HG03196 (cell line): Measurements from ENCODE around the gene ARL4D.
"Not testable (repeated sequence)": the region's sequence is repeated elsewhere in the genome, so short reads cannot be mapped to it uniquely, and the experiment has no call there.

Source experiments
- ATAC-seq: cut with Tn5 transposase; IDR thresholded peaks from one replicate; pipeline ENCODE4 v1.9.1; 2021; ENCODE audit not compliant: unreplicated experiment

Gene ARL4D

DNA sequence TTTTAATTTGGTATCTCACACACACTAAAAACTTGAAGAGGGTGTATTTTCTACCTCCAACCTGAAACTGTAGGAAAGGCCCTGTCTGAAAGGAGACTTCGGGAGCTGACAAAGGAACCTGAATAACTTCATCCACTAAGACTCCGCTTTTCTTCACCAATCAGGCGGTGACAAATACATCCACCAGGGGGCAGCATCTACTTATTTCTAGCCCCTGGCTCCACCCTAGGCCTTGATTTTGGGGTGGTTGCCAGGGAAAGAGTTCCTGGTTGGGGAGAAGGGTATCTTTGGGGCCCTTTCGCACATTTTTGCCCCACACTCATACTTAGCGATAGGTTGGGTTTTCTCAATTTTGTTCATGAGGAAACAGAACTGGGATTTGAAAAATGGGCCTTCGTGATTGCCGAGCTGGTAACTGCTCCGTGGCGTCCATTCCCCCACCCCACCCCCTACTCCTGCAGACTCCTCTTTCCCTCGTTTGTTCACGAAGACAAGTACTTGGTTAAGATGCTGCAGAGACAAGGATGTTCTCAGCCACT lies 4.8 kb upstream of the ARL4D start:
- ATAC-seq, result no peak

DNA sequence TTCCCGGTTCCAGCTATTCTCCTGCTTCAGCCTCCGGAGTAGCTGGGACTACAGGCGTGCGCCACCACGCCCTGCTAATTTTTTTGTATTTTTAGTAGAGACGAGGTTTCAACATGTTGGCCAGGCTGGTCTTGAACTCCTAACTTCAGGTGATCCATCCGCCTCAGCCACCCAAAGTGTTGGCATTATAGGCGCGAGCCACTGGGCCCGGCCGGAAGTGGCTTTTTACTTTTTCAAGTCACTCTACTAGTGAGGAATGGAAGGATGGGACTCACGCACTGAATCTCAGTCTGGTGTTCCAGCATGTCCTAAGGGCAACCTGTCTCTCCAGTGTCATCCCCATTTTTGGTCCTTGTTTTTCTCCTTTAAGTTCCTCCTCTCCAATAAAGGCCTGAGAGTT lies 4.1 kb upstream of the ARL4D start:
- ATAC-seq, result not testable (repeated sequence)

GRCh38 chr17:43395165-43395564 lies 3.6 kb upstream of the ARL4D start:
- no peak for ATAC-seq

DNA sequence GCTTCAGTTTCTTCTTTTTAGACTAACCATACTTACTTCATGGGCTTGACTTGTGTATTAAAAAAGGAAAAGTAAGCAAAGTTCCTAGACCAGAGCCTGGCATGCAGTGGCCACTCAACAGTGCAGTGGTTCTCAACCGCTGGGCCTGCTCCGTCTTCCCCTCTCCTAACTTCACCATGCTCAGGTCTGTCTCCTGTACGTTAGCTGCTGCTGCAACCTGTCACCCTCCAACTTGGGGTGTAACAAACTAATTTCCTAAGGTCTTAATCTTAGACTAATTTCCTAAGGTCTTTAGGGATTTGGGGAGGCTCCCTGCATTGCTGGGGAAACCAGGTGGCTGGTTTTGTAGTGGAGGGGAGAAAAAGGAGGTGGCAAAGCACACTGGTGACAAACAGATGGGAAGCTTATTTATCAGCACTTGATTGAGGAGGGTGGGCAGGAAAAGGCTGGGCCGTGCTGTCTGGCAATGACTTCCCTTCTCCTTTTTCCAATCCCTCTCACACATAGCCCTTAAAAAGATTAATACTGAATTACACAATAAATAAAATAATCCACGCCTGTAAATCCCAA lies 2.2 kb upstream of the ARL4D start:
- no peak for ATAC-seq

DNA sequence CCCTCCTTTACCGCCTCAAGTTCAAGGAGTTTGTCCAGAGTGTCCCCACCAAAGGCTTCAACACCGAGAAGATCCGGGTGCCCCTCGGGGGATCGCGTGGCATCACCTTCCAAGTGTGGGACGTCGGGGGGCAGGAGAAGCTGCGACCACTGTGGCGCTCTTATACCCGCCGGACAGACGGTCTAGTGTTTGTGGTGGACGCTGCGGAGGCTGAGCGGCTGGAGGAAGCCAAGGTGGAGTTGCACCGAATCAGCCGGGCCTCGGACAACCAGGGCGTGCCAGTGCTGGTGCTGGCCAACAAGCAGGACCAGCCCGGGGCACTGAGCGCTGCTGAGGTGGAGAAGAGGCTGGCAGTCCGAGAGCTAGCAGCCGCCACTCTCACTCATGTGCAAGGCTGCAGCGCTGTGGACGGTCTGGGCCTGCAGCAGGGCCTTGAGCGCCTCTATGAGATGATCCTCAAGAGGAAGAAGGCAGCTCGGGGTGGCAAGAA lies 1.1 kb downstream of the ARL4D start:
- ATAC-seq, result no peak

- ATAC-seq, result no peak
These were observed 2.3 kb downstream of the ARL4D start for GRCh38 chr17:43400943-43401717.

- ATAC-seq, result no peak
These were observed 3.3 kb downstream of the ARL4D start for GRCh38 chr17:43402078-43402477.

- ATAC-seq, result no peak
These were observed 3.8 kb downstream of the ARL4D start for GRCh38 chr17:43402567-43402966.

- ATAC-seq, result no peak
These were observed 5.1 kb downstream of the ARL4D start for GRCh38 chr17:43403846-43404245.

GRCh38 chr17:43405861-43406260 lies 7.1 kb downstream of the ARL4D start:
- ATAC-seq, result no peak

DNA sequence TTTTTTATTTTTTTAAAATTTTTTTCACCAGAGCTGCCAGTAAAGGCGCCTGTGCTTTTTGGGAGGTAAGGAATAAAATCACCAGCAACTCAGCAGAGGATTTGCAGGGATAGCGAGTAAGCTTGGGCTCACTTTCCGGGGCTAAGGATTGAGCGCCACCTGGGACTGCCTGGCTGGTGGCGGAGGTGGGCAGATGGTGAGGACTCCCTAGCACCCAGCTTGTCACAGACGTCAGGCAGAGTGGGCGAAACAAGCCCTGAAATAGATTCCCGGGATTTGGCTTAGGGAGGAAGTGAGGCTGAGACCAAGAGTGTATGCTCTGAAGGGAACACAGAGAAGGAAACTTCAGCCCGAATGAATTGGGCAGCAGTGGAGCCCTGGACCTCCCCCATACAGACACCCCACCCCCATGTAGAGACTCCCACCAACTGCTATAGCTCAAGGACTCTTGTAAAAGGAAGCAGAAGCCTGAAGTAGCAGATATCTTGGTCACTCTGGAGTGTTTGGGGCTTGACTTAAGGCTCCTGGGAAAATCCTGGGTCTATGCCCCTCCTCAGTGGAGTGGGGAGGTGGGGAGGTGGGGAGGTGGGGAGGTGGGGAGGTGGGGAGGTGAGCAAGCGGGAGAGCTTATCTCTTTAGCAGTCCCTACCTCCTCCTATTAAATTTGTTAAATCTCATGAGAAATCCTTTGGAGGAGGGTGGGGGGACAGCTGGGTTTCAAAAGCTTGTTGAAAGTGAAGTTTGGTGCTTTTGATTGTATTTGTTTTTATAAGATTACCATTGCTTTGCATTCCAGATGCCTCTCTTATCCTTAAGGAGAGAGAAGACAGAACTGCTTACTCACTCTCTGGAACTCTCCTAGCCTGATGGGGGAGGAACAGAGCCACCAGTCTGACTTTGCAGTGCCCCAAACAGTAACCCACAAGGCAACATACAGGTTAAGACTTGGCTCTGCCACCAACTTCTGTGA lies 8.2 kb downstream of the ARL4D start:
- no peak for ATAC-seq

GRCh38 chr17:43409131-43409530 lies 10.3 kb downstream of the ARL4D start:
- no peak for ATAC-seq

- ATAC-seq, result no peak
These were observed 12.0 kb downstream of the ARL4D start for GRCh38 chr17:43410557-43411368.

DNA sequence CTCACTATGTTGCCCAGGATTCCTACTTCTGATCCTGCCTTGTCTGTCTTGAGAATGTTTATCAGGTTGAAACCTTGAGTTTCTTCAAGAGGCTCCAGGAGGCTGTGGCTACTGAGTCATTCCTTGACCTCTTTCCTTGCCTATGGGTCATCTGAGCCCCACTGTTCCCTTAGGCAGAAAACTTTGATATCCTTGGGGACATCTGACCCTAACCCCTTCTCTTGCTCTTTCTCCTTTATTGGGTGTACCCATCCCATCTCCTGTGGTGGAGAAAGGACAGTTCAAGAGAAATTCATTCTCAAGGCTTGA lies 12.5 kb downstream of the ARL4D start:
- no peak for ATAC-seq

DNA sequence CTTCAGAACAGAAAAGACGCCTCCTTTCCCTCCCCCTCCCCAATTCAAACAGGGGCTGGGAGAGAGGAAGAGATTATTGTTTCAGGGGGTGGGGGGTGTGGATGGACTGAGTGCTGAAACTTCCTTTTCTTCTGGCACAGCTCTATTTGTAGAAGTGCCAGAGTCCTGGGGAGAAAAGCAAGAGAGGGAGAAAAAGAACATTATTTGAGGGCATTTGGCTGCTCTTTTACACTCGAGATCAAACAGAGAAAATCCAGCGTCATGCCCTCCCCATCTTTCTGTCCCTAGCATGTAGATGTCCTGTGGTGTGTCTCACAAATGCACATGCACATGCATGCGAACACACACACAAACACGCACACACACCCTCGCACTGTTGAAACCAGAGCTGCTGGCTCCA lies 13.0 kb downstream of the ARL4D start:
- no peak for ATAC-seq

DNA sequence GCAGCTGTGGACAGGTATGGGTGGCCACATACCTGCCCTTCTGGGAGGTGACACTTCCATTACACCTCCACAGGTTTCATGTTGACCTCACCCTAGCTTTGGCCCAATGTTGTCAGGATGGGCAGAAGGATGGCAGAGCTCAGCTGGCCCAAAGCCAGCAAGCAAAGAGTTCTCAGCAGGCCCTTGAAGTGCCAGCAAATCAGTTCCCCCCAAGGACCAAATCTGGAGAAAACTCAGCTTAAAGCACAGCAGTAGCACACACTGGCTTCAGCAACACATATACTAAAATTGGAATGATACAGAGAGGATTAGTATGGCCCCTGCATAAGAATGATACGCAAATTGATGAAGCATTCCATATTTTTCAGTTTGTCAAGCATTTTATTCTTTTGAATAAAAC lies 13.4 kb downstream of the ARL4D start:
- ATAC-seq, result no peak

- no peak for ATAC-seq
These were observed 18.5 kb downstream of the ARL4D start for GRCh38 chr17:43416998-43417890.

- no peak for ATAC-seq
These were observed 19.9 kb downstream of the ARL4D start for GRCh38 chr17:43418441-43419374.
